Tibial nerve (tissue), 4 donors: ENCODE results near the gene MYO5C. TPM values are rescaled to one million over a fixed set of nuclear protein-coding genes. Genes with fewer than 3 reads are reported as not detected.
A peak's percentile ranks its signal among the peaks of the same experiment; 100 is the strongest.

Source experiments
- DNase-seq, 2 donors: peaks; one replicate each; pipeline ENCODE4 v3.0.0-alpha.2; 2019; ENCODE audit warnings: low spot score in 2 of 2
- H3K27ac ChIP-seq, 4 donors: fragments of 200-600 bp; sonication (generic) in 3 of 4; one replicate each; pipeline ENCODE4 v1.5.1; 2017 to 2019; ENCODE audit warnings: mild to moderate bottlenecking in 1 of 4
- H3K27me3 ChIP-seq, 2 donors: fragments of 200-600 bp; sonication (generic) in 1 of 2; one replicate each; pipeline versions ENCODE4 v1.5.1 to v1.6.0; 2017 to 2019
- H3K36me3 ChIP-seq, 3 donors: fragments of 200-600 bp; sonication (generic); one replicate each; pipeline ENCODE4 v1.5.1; 2018 to 2019
- H3K4me1 ChIP-seq, 4 donors: fragments of 200-600 bp; sonication (generic) in 3 of 4; one replicate each; pipeline ENCODE4 v1.5.1; 2017 to 2019
- H3K4me3 ChIP-seq, 4 donors: fragments of 200-600 bp; sonication (generic) in 3 of 4; one replicate each; pipeline ENCODE4 v1.5.1; 2017 to 2019; ENCODE audit warnings: mild to moderate bottlenecking in 1 of 4, moderate library complexity in 1 of 4
- H3K9me3 ChIP-seq, 4 donors: fragments of 200-600 bp; sonication (generic) in 3 of 4; one replicate each; pipeline ENCODE4 v1.5.1; 2017 to 2019
- EP300 ChIP-seq, 2 donors: sonication (generic); formaldehyde crosslinking; IDR thresholded peaks; one replicate each; pipeline ENCODE4 v1.6.1; 2017; ENCODE audit warnings: antibody characterized with exemption in 2 of 2, mild to moderate bottlenecking in 1 of 2
- POLR2A ChIP-seq, 2 donors: fragments of 450-650 bp; IDR thresholded peaks; one replicate each; pipeline ENCODE4 v1.6.1; 2017; ENCODE audit warnings: antibody characterized with exemption in 2 of 2, mild to moderate bottlenecking in 2 of 2, moderate library complexity in 2 of 2
- WGBS, 2 donors: methylation state at CpG; one replicate each; pipeline ENCODE4 v1.1.5; 2018; 5-methylcytosine and 5-hydroxymethylcytosine counted together
- total RNA-seq, 4 donors: library from RNA; depleted of rRNA; stranded (reverse); fragments of >200 nt; gene quantifications; one replicate each; pipeline ENCODE4 v1.1.0, GENCODE V29; 2016
- TF ChIP-seq, protein P1 (sequence below), 5 experiments: fragments of 200-600 bp in 3 of 5; fragments of 450-650 bp in 2 of 5; sonication (generic) in 3 of 5; IDR thresholded peaks; one replicate each; pipeline ENCODE4 v1.5.1; 2016 to 2019; ENCODE audit warnings: antibody characterized with exemption in 5 of 5, mild to moderate bottlenecking in 3 of 5, moderate library complexity in 2 of 5

Gene MYO5C
- total RNA-seq, 4 donors from 2014 or later = 9.8 to 39.3 (median 12.6) TPM

DNA sequence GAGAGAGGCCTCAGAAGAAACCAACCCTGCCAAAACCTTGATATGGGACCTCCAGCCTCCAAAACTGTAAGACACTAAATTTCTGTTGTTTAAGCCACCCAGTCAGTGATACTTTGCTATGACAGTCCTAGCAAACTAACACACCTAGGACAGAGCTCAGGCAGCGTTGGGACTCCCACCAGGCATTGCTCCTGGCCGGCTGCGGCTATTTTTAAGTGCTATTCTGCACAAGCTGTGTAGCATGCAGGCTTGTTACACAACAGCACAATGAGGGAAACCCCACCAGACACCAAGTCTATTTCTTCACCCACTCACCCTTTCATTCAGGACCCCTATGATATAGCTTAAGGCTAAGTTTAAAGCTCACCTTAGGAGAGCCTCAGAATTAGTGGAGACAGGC is 57.5 kb downstream of the MYO5C start:
- WGBS, 2 donors = 88 to 92% methylated on average over 3 of the region's 3 CpGs
- no peaks in the 10 kb centered on the region for H3K36me3 ChIP-seq

GRCh38 chr15:52236013-52236412 is 59.6 kb downstream of the MYO5C start:
- 82 to 87% methylated on average over 7 to 8 of the region's 8 CpGs for WGBS, 2 donors
- Histone ChIP-seq H3K4me1 (peaks cover 0 to 7% (median 3%) of the 10 kb centered on the region in 4 donors), H3K9me3 (no peaks in the 10 kb centered on the region), H3K4me3 (no peak overlapping the region), H3K27ac (peak overlapping the region in 1 of 4 donors; percentile 56), H3K27me3 (no peaks in the 10 kb centered on the region), H3K36me3 (no peaks in the 10 kb centered on the region)
- DNase-seq = no peak
- no peak for TF ChIP-seq POLR2A (IDR thresholded peaks at IDR 0.05)
- TF ChIP-seq, protein P1, sequence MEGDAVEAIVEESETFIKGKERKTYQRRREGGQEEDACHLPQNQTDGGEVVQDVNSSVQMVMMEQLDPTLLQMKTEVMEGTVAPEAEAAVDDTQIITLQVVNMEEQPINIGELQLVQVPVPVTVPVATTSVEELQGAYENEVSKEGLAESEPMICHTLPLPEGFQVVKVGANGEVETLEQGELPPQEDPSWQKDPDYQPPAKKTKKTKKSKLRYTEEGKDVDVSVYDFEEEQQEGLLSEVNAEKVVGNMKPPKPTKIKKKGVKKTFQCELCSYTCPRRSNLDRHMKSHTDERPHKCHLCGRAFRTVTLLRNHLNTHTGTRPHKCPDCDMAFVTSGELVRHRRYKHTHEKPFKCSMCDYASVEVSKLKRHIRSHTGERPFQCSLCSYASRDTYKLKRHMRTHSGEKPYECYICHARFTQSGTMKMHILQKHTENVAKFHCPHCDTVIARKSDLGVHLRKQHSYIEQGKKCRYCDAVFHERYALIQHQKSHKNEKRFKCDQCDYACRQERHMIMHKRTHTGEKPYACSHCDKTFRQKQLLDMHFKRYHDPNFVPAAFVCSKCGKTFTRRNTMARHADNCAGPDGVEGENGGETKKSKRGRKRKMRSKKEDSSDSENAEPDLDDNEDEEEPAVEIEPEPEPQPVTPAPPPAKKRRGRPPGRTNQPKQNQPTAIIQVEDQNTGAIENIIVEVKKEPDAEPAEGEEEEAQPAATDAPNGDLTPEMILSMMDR (IDR thresholded peaks at IDR 0.05) = no peak
- no peak for TF ChIP-seq EP300 (IDR thresholded peaks at IDR 0.05)

More for the DNA sequence above, 57.5 kb downstream of the MYO5C start:
- no peak overlapping the region for H3K4me3 ChIP-seq
- H3K4me1 ChIP-seq = peaks cover 0 to 7% (median 3%) of the 10 kb centered on the region in 4 donors
- no peak for DNase-seq
- TF ChIP-seq, protein P1 (IDR thresholded peaks at IDR 0.05) = no peak
- TF ChIP-seq EP300 (IDR thresholded peaks at IDR 0.05) (no peak), POLR2A (IDR thresholded peaks at IDR 0.05) (no peak)
- no peak overlapping the region for H3K27ac ChIP-seq
- H3K9me3 ChIP-seq = no peaks in the 10 kb centered on the region
- H3K27me3 ChIP-seq = no peaks in the 10 kb centered on the region

DNA sequence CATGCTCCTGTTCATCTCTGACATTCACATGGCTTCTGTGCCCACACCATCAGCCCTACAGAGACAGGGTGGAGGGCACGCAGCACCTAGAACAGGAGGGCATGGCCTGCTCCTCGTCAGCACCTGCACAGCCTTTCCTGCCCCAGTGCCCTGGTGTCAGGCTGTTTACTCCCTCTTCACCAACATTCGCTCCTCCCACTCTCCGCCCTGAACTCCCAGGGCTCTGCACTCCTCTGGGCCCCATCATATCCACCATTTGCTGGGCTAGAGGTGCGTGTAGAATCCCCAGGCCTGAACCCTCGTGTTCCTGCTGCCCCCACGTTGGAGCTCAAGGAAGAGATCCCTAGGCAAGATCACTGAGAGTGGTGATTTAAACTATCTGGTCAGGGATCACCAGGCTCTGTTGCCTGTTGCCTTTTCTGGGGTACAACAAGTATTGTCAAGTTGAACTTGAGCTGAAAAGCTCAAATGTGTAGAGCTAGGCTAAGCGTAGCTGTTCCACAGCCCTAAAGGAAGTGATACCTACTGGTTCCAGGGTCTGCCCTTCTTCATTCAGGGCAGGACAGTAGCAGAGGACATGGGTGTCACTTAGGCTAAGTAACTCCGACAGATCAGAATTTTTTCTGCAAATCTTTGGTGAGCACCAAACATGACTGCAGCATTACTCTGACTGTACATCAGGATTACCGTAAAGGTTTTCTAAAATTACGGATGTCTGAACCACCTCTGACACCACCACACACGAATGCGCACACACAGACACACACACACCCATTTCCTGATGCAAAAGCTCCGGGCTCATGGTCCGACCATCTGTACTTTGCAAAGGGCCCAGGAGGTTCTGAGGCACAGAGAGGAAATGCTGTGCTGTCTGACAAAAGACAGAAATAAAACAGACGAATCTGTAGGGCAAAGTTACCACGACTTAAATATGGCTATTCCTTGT is 60.7 kb downstream of the MYO5C start:
- H3K4me1 ChIP-seq = peaks cover 0 to 7% (median 3%) of the 10 kb centered on the region in 4 donors
- H3K27ac ChIP-seq = peak overlapping the region in 1 of 4 donors; percentile 56
- no peaks in the 10 kb centered on the region for H3K9me3 ChIP-seq
- H3K27me3 ChIP-seq = no peaks in the 10 kb centered on the region
- no peak for DNase-seq
- WGBS, 2 donors = 55 to 64% methylated on average over 17 of the region's 17 CpGs
- no peaks in the 10 kb centered on the region for H3K36me3 ChIP-seq
- TF ChIP-seq EP300 (IDR thresholded peaks at IDR 0.05) (no peak), POLR2A (IDR thresholded peaks at IDR 0.05) (no peak)
- TF ChIP-seq, protein P1 (IDR thresholded peaks at IDR 0.05) = no peak
- H3K4me3 ChIP-seq = no peak overlapping the region

GRCh38 chr15:52233405-52233804 is 62.2 kb downstream of the MYO5C start:
- DNase-seq = no peak
- Histone ChIP-seq H3K9me3 (no peaks in the 10 kb centered on the region), H3K4me3 (no peak overlapping the region), H3K36me3 (no peaks in the 10 kb centered on the region), H3K27ac (peak overlapping the region in 1 of 4 donors; percentile 29), H3K27me3 (no peaks in the 10 kb centered on the region), H3K4me1 (peaks cover 0 to 7% (median 3%) of the 10 kb centered on the region in 4 donors)
- WGBS, 2 donors = 31 to 36% methylated on average over 4 of the region's 4 CpGs
- TF ChIP-seq, protein P1 (IDR thresholded peaks at IDR 0.05) = no peak
- TF ChIP-seq POLR2A (IDR thresholded peaks at IDR 0.05) (no peak), EP300 (IDR thresholded peaks at IDR 0.05) (no peak)

GRCh38 chr15:52232327-52232726 is 63.3 kb downstream of the MYO5C start:
- Histone ChIP-seq H3K4me1 (peaks cover 0 to 7% (median 3%) of the 10 kb centered on the region in 4 donors), H3K4me3 (no peak overlapping the region), H3K36me3 (no peaks in the 10 kb centered on the region), H3K27ac (no peak overlapping the region), H3K27me3 (no peaks in the 10 kb centered on the region), H3K9me3 (no peaks in the 10 kb centered on the region)
- no peak for DNase-seq
- WGBS, 2 donors = 17 to 23% methylated on average over 1 of the region's 1 CpG
- TF ChIP-seq POLR2A (IDR thresholded peaks at IDR 0.05) = no peak
- TF ChIP-seq, protein P1 (IDR thresholded peaks at IDR 0.05) = no peak
- TF ChIP-seq EP300 (IDR thresholded peaks at IDR 0.05) = no peak
